Effector CD8-positive, alpha-beta T cell (primary cell): ENCODE measurements around the gene CACNA1A.
"Not testable (repeated sequence)": the region's sequence is repeated elsewhere in the genome, so short reads cannot be mapped to it uniquely, and the experiment has no call there.

Source experiments
- DNase-seq: peaks from one replicate; lab custom pipeline; 2025; lab: John Stamatoyannopoulos, UW

The CACNA1A gene

GRCh38 chr19:13277104-13277809, 229.0 kb downstream of the CACNA1A start:
- peak; percentile 29 for DNase-seq

GRCh38 chr19:13275016-13275722, 231.1 kb downstream of the CACNA1A start:
- no peak for DNase-seq

- no peak for DNase-seq
These were observed 235.7 kb downstream of the CACNA1A start for GRCh38 chr19:13270514-13271105.

GRCh38 chr19:13269348-13269747, 236.9 kb downstream of the CACNA1A start:
- DNase-seq = no peak

DNA sequence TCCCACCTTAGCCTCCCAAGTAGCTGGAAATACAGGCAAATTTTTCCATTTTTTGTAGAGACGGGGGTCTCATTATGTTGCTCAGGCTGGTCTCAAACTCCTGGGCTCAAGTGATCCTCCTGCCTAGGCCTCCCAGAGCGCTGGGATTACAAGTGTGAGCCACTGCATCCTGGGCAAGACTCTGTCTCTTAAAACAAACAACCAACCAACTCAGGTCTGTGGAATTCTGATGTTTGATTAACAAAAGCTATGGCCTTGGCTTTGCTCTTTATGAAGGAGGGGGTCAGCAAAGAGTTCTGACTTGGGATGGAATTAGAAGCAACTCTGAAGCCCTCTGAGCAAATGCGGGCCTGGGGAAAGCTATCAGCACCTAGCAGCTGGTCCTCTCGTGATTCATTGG, 238.4 kb downstream of the CACNA1A start:
- DNase-seq = no peak

GRCh38 chr19:13267131-13267530, 239.1 kb downstream of the CACNA1A start:
- DNase-seq = no peak

DNA sequence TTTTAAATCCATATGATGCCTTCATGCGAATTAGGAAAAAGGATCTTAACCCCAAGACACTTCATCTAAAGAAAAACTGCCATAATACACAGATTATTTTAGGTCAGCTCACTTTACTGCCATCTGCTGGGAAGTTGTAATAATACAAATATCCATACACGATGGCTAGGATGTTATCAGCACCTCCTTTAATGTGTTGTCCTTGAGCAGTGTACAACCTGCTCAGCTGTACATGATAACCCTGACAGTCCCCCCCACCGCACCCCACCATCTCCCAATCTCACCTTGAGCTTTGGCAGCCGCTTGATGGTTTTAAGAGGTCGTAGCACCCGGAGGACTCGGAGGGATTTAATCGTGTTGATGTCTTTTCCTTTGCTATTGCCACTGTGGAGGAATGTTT, 243.8 kb downstream of the CACNA1A start:
- no peak for DNase-seq

GRCh38 chr19:13260883-13261653, 245.2 kb downstream of the CACNA1A start:
- no peak for DNase-seq

DNA sequence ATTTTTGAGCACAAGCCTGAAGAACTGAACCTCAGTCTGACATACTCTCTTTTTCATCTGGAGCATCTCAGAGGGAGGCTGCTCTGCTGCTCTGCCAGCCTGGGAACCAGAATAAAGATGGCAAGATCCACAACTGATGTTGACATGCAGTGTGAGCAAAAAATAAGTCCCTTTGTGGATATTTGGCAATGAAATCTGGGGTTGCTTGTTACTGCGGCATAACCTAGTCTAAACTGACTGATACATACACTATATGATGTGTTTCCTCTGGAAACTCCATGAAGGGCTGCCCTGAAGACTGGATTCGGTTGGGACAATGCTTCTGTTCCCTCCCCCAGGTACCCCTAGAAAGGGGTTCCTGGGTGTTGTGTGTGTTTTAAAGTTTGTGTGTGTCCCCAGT, 249.4 kb downstream of the CACNA1A start:
- DNase-seq = no peak

GRCh38 chr19:13256398-13256797, 249.9 kb downstream of the CACNA1A start:
- not testable (repeated sequence) for DNase-seq

DNA sequence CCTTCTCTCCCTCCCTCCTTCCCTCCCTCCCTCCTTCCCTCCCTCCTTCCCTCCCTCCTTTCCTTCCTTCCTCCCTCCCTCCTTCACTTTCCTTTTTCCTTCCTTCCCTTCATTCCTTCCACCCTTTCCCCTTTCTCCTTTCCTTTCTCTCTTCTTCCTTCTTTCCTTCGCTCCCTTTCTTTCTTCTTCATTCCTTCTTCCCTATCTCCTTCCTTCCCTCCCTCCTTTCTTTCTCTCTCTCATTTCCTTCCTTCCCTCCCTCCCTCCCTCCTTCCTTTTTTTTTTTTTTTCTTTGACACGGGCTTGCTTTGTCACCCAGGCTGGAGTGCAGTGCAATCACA, 250.6 kb downstream of the CACNA1A start:
- no peak for DNase-seq

DNA sequence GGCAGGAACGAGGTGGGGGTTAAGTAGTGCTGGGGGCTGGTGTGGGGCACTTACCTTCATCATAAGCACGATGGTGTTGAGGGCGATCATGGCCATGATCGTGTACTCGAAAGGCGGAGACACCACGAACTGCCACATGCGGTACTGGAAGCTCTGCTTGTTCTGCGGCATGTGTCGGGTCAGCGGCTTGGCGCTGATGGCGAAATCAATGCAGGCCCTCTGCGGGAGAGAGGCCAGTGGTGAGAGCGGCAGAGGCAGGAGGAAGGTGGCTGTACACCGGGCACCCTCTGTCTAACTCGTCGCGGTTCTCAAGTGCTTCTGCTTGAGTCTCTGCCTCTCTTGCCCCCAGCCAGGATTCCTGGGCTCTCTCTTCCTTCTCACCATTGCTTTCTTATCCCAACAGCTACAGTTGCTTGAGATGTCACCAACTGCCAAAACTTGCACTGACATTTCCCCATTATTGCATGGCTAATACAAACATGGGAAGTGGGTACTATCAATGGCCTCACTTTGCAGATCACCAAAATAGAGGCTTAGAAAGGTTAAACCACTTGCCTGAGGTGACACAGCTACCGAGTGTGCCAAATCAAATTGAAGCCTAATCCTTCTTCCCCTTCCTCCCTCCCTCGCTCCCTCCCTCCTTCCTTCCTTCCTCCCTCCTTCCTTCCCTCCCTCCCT, 251.1 kb downstream of the CACNA1A start:
- no peak for DNase-seq

GRCh38 chr19:13252569-13253335, 253.5 kb downstream of the CACNA1A start:
- DNase-seq = no peak

GRCh38 chr19:13244920-13245319, 261.4 kb downstream of the CACNA1A start:
- no peak for DNase-seq

GRCh38 chr19:13241231-13242104, 264.8 kb downstream of the CACNA1A start:
- DNase-seq = no peak

DNA sequence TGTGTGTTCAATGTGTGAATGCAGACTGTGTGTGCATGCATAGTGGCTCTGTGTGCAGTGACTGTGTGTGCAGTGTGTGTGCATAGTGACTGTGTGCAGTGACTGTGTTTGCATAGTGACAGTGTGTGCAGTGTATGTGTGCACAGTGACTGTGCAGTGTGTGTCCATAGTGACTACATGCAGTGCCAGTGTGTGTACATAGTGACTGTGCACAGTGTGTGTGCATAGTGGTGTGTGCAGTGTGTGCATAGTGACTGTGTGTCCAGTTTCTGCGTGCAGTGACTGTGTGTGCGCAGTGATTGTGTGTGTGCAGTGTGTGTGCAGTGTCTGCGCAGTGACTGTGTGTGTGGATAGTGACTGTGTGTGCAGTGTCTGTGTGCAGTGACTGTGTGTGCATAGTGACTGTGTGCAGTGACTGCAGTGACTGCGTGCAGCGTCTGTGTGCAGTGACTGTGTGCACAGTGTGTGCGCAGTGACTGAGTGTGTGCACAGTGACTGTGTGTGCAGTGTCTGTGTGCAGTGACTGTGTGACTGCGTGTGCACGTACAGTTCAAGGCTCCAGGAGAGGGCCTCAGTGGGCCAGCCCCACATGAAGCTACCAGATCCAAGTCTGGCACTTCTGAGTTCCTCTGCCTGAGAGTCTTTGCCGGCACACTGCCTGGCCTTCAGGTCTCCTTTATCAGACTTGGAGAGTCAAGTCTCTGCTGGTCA, 265.8 kb downstream of the CACNA1A start:
- no peak for DNase-seq

- no peak for DNase-seq
These were observed 267.3 kb downstream of the CACNA1A start for GRCh38 chr19:13238891-13239534.

DNA sequence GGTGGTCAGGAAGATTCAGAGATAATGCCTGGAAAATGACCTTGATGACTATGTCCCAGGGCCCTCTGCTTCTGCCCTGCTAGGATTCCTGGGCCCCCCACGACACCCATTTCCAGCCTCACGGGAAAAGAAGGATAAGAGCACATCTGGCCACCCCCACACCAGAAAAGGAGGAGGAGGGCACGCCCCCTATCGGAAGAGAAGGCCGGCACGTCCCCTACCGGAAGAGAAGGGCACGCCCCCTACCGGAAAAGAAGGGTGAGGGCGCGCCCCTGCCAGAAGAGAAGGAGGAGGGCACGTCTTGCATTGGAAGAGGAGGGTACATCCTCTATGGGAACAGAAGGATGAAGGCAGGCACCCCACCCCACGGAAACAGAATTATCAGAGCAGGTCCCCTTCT, 271.8 kb downstream of the CACNA1A start:
- peak; percentile 15 for DNase-seq

GRCh38 chr19:13231663-13232062, 274.6 kb downstream of the CACNA1A start:
- DNase-seq = no peak
